Measurements from ENCODE around the gene RBM47. TPM values are rescaled to one million over a fixed set of nuclear protein-coding genes. Genes with fewer than 3 reads are reported as not detected.

The RBM47 gene
- total RNA-seq, 1 donor from 2014 or later: 41.1 TPM

DNA sequence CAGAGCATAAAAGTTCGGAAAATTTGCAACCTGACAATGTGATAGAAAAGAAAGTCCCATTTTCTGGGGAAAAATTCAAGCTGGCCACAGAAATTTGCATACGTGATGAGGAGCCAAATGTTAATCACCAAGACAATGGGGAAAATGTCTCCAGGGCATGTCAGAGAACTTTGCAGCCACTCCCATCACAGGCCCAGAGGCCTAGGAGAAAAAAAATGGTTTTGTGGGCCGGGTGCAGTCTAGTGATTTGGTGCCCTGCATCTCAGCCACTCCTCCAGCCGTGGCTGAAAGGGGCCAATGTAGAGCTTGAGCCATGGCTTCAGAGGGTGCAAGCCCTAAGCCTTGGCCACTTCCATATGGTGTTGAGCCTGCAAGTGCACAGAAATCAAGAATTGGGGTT is 223.3 kb downstream of the RBM47 start:
- Histone ChIP-seq H3K27me3 (ENCODE audit: control insufficient read depth, insufficient read depth, low read length) (no peaks in the 10 kb centered on the region), H3K4me3 (ENCODE audit: low read depth, low read length) (no peak overlapping the region), H3K36me3 (ENCODE audit: control insufficient read depth, insufficient read depth, low read length) (no peaks in the 10 kb centered on the region)
- no peak for TF ChIP-seq CTCF (IDR thresholded peaks at IDR 0.05; ENCODE audit: insufficient read depth, low read length, poor library complexity, severe bottlenecking)
- no peak for DNase-seq (ENCODE audit: low read depth)

DNA sequence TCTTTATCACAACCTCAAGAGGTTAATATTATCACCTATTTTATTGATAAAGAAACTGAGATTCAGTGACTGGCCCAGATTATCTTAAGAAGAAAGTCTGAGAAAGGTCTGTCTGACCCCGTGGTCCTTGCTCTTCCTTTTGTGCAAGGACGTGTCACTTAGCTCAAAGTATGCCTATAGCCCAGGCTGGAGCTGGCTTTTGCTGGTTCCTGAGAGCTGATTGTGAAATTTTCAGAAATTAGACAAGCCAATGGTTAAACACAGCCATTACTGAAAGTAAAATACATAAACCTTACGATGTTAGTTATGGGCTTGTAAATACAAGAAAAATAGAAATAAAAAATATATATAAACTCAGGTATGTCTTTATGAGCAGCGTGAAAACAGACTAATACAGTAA is 224.5 kb downstream of the RBM47 start:
- Histone ChIP-seq H3K36me3 (ENCODE audit: control insufficient read depth, insufficient read depth, low read length) (no peaks in the 10 kb centered on the region), H3K27me3 (ENCODE audit: control insufficient read depth, insufficient read depth, low read length) (no peaks in the 10 kb centered on the region), H3K4me3 (ENCODE audit: low read depth, low read length) (no peak overlapping the region)
- no peak for TF ChIP-seq CTCF (IDR thresholded peaks at IDR 0.05; ENCODE audit: insufficient read depth, low read length, poor library complexity, severe bottlenecking)
- no peak for DNase-seq (ENCODE audit: low read depth)

GRCh38 chr4:40403081-40403480 is 226.6 kb downstream of the RBM47 start:
- no peak overlapping the region for H3K4me3 ChIP-seq (ENCODE audit: low read depth, low read length)
- DNase-seq (ENCODE audit: low read depth): no peak
- H3K36me3 ChIP-seq (ENCODE audit: control insufficient read depth, insufficient read depth, low read length): no peaks in the 10 kb centered on the region
- H3K27me3 ChIP-seq (ENCODE audit: control insufficient read depth, insufficient read depth, low read length): no peaks in the 10 kb centered on the region
- TF ChIP-seq CTCF (IDR thresholded peaks at IDR 0.05; ENCODE audit: insufficient read depth, low read length, poor library complexity, severe bottlenecking): no peak

DNA sequence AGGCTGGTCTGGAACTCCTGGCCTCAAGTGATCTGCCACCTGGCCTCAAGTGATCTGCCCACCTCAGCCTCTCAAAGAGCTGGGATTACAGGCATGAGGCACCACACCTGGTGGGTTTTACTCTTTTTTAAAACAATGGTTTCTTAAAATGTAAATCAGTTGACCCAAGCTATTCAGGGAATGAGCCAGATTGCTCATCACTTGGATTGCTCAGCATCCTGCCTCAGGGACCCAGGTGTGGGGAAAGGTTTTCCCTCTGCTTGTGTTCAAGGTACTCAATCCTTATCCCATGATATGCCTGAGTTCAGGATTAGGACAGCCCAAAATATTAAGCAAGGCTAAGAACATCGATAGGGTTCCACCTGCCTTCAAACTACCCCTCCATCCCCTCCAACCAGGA is 227.1 kb downstream of the RBM47 start:
- no peak for TF ChIP-seq CTCF (IDR thresholded peaks at IDR 0.05; ENCODE audit: insufficient read depth, low read length, poor library complexity, severe bottlenecking)
- Histone ChIP-seq H3K4me3 (ENCODE audit: low read depth, low read length) (no peak overlapping the region), H3K27me3 (ENCODE audit: control insufficient read depth, insufficient read depth, low read length) (no peaks in the 10 kb centered on the region), H3K36me3 (ENCODE audit: control insufficient read depth, insufficient read depth, low read length) (no peaks in the 10 kb centered on the region)
- DNase-seq (ENCODE audit: low read depth): no peak

GRCh38 chr4:40401631-40402030 is 228.0 kb downstream of the RBM47 start:
- H3K4me3 ChIP-seq (ENCODE audit: low read depth, low read length): no peak overlapping the region
- DNase-seq (ENCODE audit: low read depth): no peak
- no peak for TF ChIP-seq CTCF (IDR thresholded peaks at IDR 0.05; ENCODE audit: insufficient read depth, low read length, poor library complexity, severe bottlenecking)
- no peaks in the 10 kb centered on the region for H3K27me3 ChIP-seq (ENCODE audit: control insufficient read depth, insufficient read depth, low read length)
- no peaks in the 10 kb centered on the region for H3K36me3 ChIP-seq (ENCODE audit: control insufficient read depth, insufficient read depth, low read length)

DNA sequence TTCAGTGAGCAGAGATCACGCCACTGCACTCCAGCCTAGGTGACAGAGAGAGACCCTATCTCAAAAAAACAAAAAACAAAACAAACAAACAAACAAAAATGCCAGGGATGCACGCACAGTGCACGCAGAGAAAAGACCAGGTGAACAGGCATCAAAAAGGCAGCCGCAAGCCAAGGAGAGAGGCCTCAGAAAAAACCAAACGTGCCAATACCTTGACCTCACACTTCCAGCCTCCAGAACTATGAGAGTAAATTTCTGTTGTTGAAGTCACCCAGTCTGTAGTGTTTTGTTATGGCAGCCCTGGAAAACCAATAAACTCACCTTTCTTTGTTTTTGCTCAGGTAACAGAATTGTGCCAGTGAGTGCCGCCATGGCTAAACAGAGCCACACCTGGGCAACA is 228.6 kb downstream of the RBM47 start:
- H3K27me3 ChIP-seq (ENCODE audit: control insufficient read depth, insufficient read depth, low read length): no peaks in the 10 kb centered on the region
- no peak for TF ChIP-seq CTCF (IDR thresholded peaks at IDR 0.05; ENCODE audit: insufficient read depth, low read length, poor library complexity, severe bottlenecking)
- H3K4me3 ChIP-seq (ENCODE audit: low read depth, low read length): no peak overlapping the region
- DNase-seq (ENCODE audit: low read depth): no peak
- no peaks in the 10 kb centered on the region for H3K36me3 ChIP-seq (ENCODE audit: control insufficient read depth, insufficient read depth, low read length)

Data from kidney epithelial cell (primary cell).